Bronchial epithelial cell (primary cell): Measurements from ENCODE around the gene UMODL1. TPM values are rescaled to one million over a fixed set of nuclear protein-coding genes. Genes with fewer than 3 reads are reported as not detected.
A peak's percentile ranks its signal among the peaks of the same experiment; 100 is the strongest.

Experiments
- DNase-seq: peaks from one replicate; pipeline ENCODE4 v3.0.0-alpha.2; 2010; ENCODE audit warnings: low read depth
- FAIRE-seq: peaks from 2 replicates; lab custom pipeline; 2011; peaks lifted over from hg19 to GRCh38; lab: Jason Lieb, UNC
- H3K27me3 ChIP-seq: 2 replicates; pipeline ENCODE4 v1.5.1; 2011; ENCODE audit warnings: low read length; ENCODE audit not compliant: control insufficient read depth, insufficient read depth
- H3K36me3 ChIP-seq: 2 replicates; pipeline ENCODE4 v1.5.1; 2011; ENCODE audit warnings: low read length; ENCODE audit not compliant: control insufficient read depth, insufficient read depth
- H3K4me3 ChIP-seq: 2 replicates; pipeline ENCODE4 v1.5.1; 2011; ENCODE audit warnings: mild to moderate bottlenecking, low read depth, low read length, control low read depth
- CTCF ChIP-seq: IDR thresholded peaks from 2 replicates; pipeline ENCODE4 v1.5.1; 2011; ENCODE audit warnings: mild to moderate bottlenecking, moderate library complexity, low read length, control low read depth, inconsistent platforms; ENCODE audit not compliant: insufficient read depth, severe bottlenecking
- total RNA-seq: library from RNA; depleted of rRNA; stranded (reverse); fragments of >200 nt; gene quantifications from 2 replicates; pipeline ENCODE4 v1.2.1, GENCODE V29; 2014

UMODL1 gene
- total RNA-seq, 1 donor from 2014 or later, result not detected

- FAIRE-seq (no peak), DNase-seq (no peak)
These were observed 91.9 kb downstream of the UMODL1 start for GRCh38 chr21:42162831-42163510.

GRCh38 chr21:42163511-42163863 is 92.4 kb downstream of the UMODL1 start:
- H3K4me3 ChIP-seq, result no peak overlapping the region
- DNase-seq (no peak), FAIRE-seq (no peak)
- H3K27me3 ChIP-seq, result no peaks in the 10 kb centered on the region
- TF ChIP-seq CTCF, result no peak
- no peaks in the 10 kb centered on the region for H3K36me3 ChIP-seq

More at GRCh38 chr21:42162831-42163510, 91.9 kb downstream of the UMODL1 start:
- no peaks in the 10 kb centered on the region for H3K36me3 ChIP-seq
- no peak for TF ChIP-seq CTCF
- no peak overlapping the region for H3K4me3 ChIP-seq
- no peaks in the 10 kb centered on the region for H3K27me3 ChIP-seq

- DNase-seq, result no peak
- H3K36me3 ChIP-seq, result no peaks in the 10 kb centered on the region
- TF ChIP-seq CTCF, result peak; percentile 74
- H3K27me3 ChIP-seq, result no peaks in the 10 kb centered on the region
- FAIRE-seq, result no peak
- no peak overlapping the region for H3K4me3 ChIP-seq
These were observed 93.1 kb downstream of the UMODL1 start for GRCh38 chr21:42164064-42164789.

- DNase-seq (no peak), FAIRE-seq (no peak)
- Histone ChIP-seq H3K36me3 (no peaks in the 10 kb centered on the region), H3K4me3 (no peak overlapping the region), H3K27me3 (no peaks in the 10 kb centered on the region)
- no peak for TF ChIP-seq CTCF
These were observed 93.7 kb downstream of the UMODL1 start for GRCh38 chr21:42164818-42165217.

- peak; percentile 77 for FAIRE-seq
- H3K4me3 ChIP-seq, result no peak overlapping the region
- no peaks in the 10 kb centered on the region for H3K36me3 ChIP-seq
- DNase-seq, result no peak
- no peak for TF ChIP-seq CTCF
- H3K27me3 ChIP-seq, result no peaks in the 10 kb centered on the region
These were observed 94.8 kb downstream of the UMODL1 start for GRCh38 chr21:42165901-42166300.

GRCh38 chr21:42169758-42170157 is 98.6 kb downstream of the UMODL1 start:
- Histone ChIP-seq H3K36me3 (no peaks in the 10 kb centered on the region), H3K4me3 (no peak overlapping the region), H3K27me3 (no peaks in the 10 kb centered on the region)
- TF ChIP-seq CTCF, result no peak
- FAIRE-seq, result no peak
- DNase-seq, result peak; percentile 58
